ENCODE measurements around the gene RHBDD2.
"Not testable (repeated sequence)": the region's sequence is repeated elsewhere in the genome, so short reads cannot be mapped to it uniquely, and the experiment has no call there.

- not testable (repeated sequence) for TF ChIP-seq CTCF, POLR2A (IDR thresholded peaks at IDR 0.05)
Observed at GRCh38 chr7:75891237-75891636, 12.4 kb downstream of the RHBDD2 start.

Data from vagina (tissue), 2 donors.